ENCODE data around the gene ZSCAN26.
"Not testable (repeated sequence)": the region's sequence is repeated elsewhere in the genome, so short reads cannot be mapped to it uniquely, and the experiment has no call there.

Gene ZSCAN26

DNA sequence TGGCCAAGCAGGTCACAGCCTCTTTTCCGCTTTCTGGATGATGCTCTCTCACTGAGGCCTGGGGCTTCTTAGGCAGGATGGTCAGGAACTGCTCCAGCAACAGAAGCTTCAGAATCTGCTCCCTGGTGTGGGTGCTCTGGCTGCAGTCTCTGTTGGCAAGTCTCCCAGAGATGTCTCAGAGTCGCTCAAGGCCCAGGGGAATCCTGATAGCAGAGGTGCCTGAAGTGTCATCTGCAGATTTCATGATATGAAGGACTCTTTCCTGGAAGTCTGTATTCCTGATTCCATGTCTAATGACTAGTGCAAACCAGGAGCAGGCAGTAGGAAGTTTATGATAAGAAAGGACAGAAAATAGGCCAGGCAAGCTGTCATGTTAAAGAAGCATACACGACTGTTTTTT lies 48.7 kb downstream of the ZSCAN26 start:
- peaks cover 6% of the 10 kb centered on the region for H3K9me3 Mint-ChIP-seq
- H3K27ac Mint-ChIP-seq = no peak overlapping the region
- H3K27me3 Mint-ChIP-seq (ENCODE audit: low read depth) = no peaks in the 10 kb centered on the region
- H3K4me1 Mint-ChIP-seq = no peaks in the 10 kb centered on the region
- H3K36me3 Mint-ChIP-seq (ENCODE audit: low read depth) = peaks cover 16% of the 10 kb centered on the region
- TF ChIP-seq, protein P1, sequence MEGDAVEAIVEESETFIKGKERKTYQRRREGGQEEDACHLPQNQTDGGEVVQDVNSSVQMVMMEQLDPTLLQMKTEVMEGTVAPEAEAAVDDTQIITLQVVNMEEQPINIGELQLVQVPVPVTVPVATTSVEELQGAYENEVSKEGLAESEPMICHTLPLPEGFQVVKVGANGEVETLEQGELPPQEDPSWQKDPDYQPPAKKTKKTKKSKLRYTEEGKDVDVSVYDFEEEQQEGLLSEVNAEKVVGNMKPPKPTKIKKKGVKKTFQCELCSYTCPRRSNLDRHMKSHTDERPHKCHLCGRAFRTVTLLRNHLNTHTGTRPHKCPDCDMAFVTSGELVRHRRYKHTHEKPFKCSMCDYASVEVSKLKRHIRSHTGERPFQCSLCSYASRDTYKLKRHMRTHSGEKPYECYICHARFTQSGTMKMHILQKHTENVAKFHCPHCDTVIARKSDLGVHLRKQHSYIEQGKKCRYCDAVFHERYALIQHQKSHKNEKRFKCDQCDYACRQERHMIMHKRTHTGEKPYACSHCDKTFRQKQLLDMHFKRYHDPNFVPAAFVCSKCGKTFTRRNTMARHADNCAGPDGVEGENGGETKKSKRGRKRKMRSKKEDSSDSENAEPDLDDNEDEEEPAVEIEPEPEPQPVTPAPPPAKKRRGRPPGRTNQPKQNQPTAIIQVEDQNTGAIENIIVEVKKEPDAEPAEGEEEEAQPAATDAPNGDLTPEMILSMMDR (IDR thresholded peaks at IDR 0.05; ENCODE audit: unreplicated experiment in 3 of 3) = no peak
- no peak overlapping the region for H3K4me3 Mint-ChIP-seq

DNA sequence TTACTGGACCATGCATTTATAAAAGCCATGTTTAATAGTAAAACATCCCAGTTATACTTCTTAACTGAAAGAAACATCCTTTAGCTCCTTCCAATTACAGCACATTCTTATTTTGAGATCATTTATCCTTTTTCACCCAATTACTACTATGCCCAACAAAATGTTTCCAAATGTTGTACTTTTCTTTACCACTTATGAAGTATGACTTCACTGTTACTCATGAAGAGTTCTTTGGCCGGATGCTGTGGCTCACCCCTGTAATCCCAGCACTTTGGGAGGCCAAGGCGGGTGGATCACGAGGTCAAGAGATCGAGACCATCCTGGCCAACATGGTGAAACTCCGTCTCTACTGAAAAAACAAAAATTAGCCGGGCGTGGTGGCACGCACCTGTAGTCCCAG lies 50.9 kb downstream of the ZSCAN26 start:
- H3K4me3 Mint-ChIP-seq; H3K9me3 Mint-ChIP-seq; H3K36me3 Mint-ChIP-seq (ENCODE audit: low read depth); H3K27me3 Mint-ChIP-seq (ENCODE audit: low read depth); H3K4me1 Mint-ChIP-seq; H3K27ac Mint-ChIP-seq: not testable (repeated sequence)

DNA sequence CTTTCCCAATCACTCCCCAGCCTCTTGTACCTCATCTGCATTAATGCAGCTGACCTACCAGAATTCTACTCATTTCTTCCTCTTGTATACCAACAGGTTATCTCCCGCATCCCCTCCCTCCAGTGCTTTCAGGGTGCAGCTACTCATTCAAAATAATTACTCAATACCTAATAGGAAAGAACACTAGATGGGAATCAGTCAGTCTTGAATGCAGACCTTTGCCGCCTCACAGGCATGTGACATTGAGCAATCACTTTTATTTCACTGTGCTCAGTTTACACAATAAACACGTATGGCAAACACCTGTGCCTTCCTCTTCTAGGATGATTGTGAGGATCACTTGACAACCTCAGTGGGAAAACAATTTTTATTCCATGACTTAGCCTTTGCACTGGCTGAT lies 55.7 kb downstream of the ZSCAN26 start:
- Mint-ChIP-seq H3K4me3 (no peak overlapping the region), H3K9me3 (peaks cover 30% of the 10 kb centered on the region), H3K27me3 (ENCODE audit: low read depth) (no peaks in the 10 kb centered on the region), H3K27ac (no peak overlapping the region), H3K4me1 (no peaks in the 10 kb centered on the region), H3K36me3 (ENCODE audit: low read depth) (peaks cover 53% of the 10 kb centered on the region)
- TF ChIP-seq, protein P1 (IDR thresholded peaks at IDR 0.05; ENCODE audit: unreplicated experiment in 3 of 3) = no peak

DNA sequence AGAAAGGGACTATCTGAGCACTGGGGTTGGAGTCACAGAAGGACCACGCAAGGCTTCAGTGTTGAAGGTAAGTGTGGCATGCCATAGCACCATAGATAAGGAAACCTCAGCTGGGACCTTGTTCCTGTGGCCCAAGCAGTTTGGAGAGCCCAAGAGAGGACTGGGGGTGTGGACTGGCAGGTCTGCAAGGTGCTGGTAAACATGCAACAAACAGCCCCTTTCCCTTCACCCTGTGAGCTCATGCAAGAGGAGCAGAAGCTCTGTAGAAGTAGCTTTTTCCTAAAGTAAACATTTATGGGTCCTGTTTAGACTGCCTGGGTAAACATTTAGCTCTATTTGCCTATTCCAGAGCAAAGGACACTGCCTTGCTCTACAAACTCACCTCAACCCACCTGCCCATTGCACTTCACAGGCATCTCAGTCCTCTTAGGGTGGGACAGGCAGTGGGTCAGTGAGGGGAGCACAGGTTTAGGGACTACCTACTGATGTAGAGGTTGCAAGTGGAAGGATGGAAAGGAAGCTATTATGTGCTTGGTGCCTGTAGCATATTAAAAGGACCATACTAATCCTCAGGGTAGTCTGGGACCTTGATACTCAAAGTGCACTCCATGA lies 57.0 kb downstream of the ZSCAN26 start:
- H3K36me3 Mint-ChIP-seq (ENCODE audit: low read depth) = peaks cover 60% of the 10 kb centered on the region
- peaks cover 2% of the 10 kb centered on the region for H3K27me3 Mint-ChIP-seq (ENCODE audit: low read depth)
- TF ChIP-seq, protein P1 (IDR thresholded peaks at IDR 0.05; ENCODE audit: unreplicated experiment in 3 of 3) = no peak
- H3K9me3 Mint-ChIP-seq = peaks cover 38% of the 10 kb centered on the region
- H3K4me1 Mint-ChIP-seq = no peaks in the 10 kb centered on the region
- no peak overlapping the region for H3K4me3 Mint-ChIP-seq
- no peak overlapping the region for H3K27ac Mint-ChIP-seq

DNA sequence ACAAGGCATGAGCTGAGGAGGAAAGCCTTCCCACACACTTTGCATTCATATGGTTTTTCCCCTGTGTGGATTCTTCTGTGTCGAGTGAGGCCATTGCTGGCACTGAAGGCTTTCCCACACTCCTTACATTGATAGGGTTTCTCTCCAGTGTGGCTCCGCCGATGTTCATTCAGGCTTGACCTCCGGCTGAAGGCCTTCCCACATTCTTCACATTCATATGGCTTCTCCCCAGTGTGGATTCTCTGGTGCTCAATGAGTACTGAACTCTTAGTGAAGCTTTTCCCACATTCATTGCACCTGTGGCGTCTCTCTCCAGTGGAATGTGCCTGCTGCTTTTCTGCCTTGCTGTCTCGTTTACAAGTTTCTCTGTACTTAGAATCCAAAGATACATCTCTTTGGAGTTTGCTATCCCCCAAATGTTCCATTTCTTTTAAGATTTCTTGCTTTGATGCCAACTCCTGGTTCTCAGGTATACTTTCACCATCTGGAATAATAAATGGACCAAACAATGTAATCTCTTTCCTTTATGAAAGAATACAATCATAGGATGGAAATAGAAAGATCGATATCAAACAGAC lies 59.5 kb downstream of the ZSCAN26 start:
- TF ChIP-seq, protein P1 (IDR thresholded peaks at IDR 0.05; ENCODE audit: unreplicated experiment in 3 of 3) = no peak
- no peaks in the 10 kb centered on the region for H3K4me1 Mint-ChIP-seq
- peaks cover 47% of the 10 kb centered on the region for H3K9me3 Mint-ChIP-seq
- no peak overlapping the region for H3K27ac Mint-ChIP-seq
- H3K4me3 Mint-ChIP-seq = no peak overlapping the region
- H3K36me3 Mint-ChIP-seq (ENCODE audit: low read depth) = peaks cover 65% of the 10 kb centered on the region
- peaks cover 6% of the 10 kb centered on the region for H3K27me3 Mint-ChIP-seq (ENCODE audit: low read depth)
